SJCRH30 (cell line): Measurements from ENCODE around the gene COL25A1. TPM values are rescaled to one million over a fixed set of nuclear protein-coding genes. Genes with fewer than 3 reads are reported as not detected.
"Not testable (repeated sequence)": the region's sequence is repeated elsewhere in the genome, so short reads cannot be mapped to it uniquely, and the experiment has no call there.

Experiments
- DNase-seq, 2 experiments: peaks; one replicate each; pipeline ENCODE4 v3.0.0-alpha.2; 2015 to 2020
- H3K27ac ChIP-seq: fragments of 250-450 bp; sonication (Bioruptor Pico); 2 replicates; pipeline ENCODE4 v1.5.1; 2020; ENCODE audit warnings: mild to moderate bottlenecking, moderate library complexity
- H3K27me3 ChIP-seq: fragments of 250-450 bp; sonication (Bioruptor Pico); 2 replicates; pipeline ENCODE4 v1.5.1; 2020; ENCODE audit warnings: mild to moderate bottlenecking, moderate library complexity
- H3K36me3 ChIP-seq: fragments of 250-450 bp; sonication (Bioruptor Pico); 2 replicates; pipeline ENCODE4 v1.5.1; 2020; ENCODE audit warnings: mild to moderate bottlenecking, moderate library complexity
- H3K4me1 ChIP-seq: fragments of 250-450 bp; sonication (Bioruptor Pico); 2 replicates; pipeline ENCODE4 v1.5.1; 2020; ENCODE audit warnings: mild to moderate bottlenecking, moderate library complexity
- H3K4me3 ChIP-seq: fragments of 250-450 bp; sonication (Bioruptor Pico); 2 replicates; pipeline ENCODE4 v1.5.1; 2020; ENCODE audit warnings: mild to moderate bottlenecking, moderate library complexity
- H3K9me3 ChIP-seq: fragments of 250-450 bp; sonication (Bioruptor Pico); replicated peaks from 2 replicates; pipeline ENCODE4 v1.5.1; 2020; ENCODE audit warnings: mild to moderate bottlenecking, moderate library complexity
- total RNA-seq: library from RNA; depleted of rRNA; stranded (reverse); fragments of >200 nt; shearing (Covaris generic); gene quantifications from 2 replicates; pipeline ENCODE4 v1.2.3, GENCODE V29; 2014

COL25A1 gene
- total RNA-seq, 1 experiment from 2014 or later, result 13.2 TPM

DNA sequence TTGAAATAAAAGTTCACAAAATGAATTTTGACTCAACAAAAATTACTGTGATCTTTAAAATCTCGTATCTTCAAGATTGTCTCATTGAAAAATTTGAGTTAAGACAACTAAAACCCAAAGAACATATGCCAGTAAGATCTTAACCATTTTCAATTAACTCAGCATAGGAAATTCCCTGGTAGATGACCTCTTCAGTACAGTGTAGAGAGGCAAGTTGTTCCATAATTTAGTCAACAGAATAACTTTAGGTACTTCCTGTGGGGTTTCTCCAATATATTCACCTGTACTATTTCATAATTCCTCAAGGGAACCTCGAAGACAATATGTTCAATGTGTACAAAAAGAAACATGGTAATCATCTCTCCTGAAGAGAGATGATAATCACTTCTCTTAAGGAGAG lies 145.3 kb downstream of the COL25A1 start:
- Histone ChIP-seq H3K36me3 (no peaks in the 10 kb centered on the region), H3K4me1 (no peaks in the 10 kb centered on the region), H3K27me3 (no peaks in the 10 kb centered on the region), H3K4me3 (no peak overlapping the region), H3K27ac (no peak overlapping the region), H3K9me3 (no peaks in the 10 kb centered on the region)
- no peak for DNase-seq

DNA sequence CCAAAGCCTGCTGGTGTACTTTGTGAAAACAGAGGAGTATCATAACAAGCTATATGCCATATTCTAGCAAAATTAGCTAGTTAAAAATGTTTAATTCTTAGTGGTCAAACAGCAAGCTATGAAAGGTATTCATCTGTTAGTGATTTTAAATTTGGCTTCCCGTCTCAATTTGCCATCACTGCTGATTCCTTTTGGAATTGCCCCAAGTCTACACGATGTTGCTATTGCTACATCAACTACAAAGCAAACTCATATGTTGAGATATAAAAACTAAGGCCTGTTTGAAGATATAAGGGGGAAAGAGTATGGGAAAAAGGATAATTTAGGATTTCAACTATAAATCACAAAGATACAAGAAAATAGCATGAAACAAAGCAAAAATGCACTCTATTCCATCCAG lies 146.1 kb downstream of the COL25A1 start:
- H3K36me3 ChIP-seq, result no peaks in the 10 kb centered on the region
- H3K27me3 ChIP-seq, result no peaks in the 10 kb centered on the region
- H3K4me3 ChIP-seq, result no peak overlapping the region
- H3K9me3 ChIP-seq, result no peaks in the 10 kb centered on the region
- no peaks in the 10 kb centered on the region for H3K4me1 ChIP-seq
- H3K27ac ChIP-seq, result no peak overlapping the region
- DNase-seq, result no peak

DNA sequence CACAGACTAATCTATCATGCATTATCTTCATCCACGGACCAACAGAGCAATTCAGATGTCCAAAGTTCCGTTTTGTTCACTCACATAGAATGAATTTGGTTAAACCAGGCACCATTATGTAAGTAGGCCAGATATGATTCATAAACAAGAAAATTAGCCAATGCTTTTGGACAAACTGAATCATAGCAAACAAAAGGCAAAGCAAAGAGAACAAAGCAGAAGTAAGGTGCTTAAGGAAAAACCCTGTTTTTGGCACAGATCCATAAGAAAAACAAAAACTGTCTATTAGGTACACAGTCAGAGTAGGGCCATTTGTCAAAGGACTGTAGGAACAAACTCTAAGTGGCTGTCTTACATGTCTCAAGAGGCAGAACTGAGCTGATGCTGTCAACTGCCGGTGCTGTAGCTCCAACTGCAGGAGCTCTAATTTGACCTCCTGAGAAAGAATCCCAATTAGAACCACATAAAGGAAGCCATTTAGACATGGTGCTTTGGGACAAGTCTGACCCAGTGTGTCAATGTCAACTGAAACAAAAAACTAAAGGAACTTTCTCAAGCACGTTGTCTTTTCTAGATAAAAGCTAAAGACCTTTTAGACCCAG lies 146.7 kb downstream of the COL25A1 start:
- Histone ChIP-seq H3K9me3 (no peaks in the 10 kb centered on the region), H3K27me3 (no peaks in the 10 kb centered on the region), H3K27ac (no peak overlapping the region), H3K36me3 (no peaks in the 10 kb centered on the region), H3K4me3 (no peak overlapping the region), H3K4me1 (no peaks in the 10 kb centered on the region)
- no peak for DNase-seq

DNA sequence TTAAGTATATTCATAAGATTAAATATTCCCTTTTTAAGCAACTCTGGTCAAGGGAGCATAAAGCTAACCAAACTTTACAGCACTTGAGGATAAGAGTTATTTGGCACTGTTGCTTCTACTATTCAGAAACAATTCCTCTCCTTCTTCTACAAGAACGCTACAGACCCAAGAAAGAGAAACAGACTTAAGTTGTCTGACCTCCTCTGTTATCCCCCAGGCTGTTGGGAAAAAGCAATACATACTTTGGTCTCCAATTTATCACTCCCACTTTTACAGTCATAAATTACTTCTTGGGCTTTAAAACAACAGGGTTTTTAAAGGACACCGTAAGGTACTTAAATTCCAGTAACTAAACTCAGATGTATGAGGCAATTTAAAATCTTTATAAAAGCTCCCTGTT lies 147.4 kb downstream of the COL25A1 start:
- DNase-seq, result no peak
- no peaks in the 10 kb centered on the region for H3K9me3 ChIP-seq
- H3K4me1 ChIP-seq, result no peaks in the 10 kb centered on the region
- no peaks in the 10 kb centered on the region for H3K27me3 ChIP-seq
- no peak overlapping the region for H3K27ac ChIP-seq
- no peak overlapping the region for H3K4me3 ChIP-seq
- H3K36me3 ChIP-seq, result no peaks in the 10 kb centered on the region

DNA sequence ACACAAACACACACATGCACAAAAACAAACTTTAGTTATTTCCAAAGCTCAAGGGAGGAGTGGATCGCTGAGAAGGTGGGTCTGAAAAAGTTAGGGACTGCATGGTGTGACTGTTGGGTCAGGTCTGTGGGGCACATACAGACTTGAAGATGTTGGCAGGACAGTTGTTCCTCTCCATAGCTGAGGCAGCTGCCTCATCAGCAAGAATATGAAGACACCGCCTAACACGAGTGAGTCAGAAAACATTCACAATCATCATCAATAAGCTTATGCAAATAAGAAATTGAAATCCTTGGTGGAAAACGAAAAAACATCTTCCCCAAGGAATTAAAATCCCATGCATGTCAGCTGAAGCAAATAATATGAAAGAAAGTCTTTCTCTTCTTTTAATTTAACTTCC lies 148.0 kb downstream of the COL25A1 start:
- no peaks in the 10 kb centered on the region for H3K4me1 ChIP-seq
- H3K4me3 ChIP-seq, result no peak overlapping the region
- no peaks in the 10 kb centered on the region for H3K36me3 ChIP-seq
- no peak for DNase-seq
- H3K27me3 ChIP-seq, result no peaks in the 10 kb centered on the region
- H3K27ac ChIP-seq, result no peak overlapping the region
- no peaks in the 10 kb centered on the region; the same call in 1 of the 2 replicates for H3K9me3 ChIP-seq

DNA sequence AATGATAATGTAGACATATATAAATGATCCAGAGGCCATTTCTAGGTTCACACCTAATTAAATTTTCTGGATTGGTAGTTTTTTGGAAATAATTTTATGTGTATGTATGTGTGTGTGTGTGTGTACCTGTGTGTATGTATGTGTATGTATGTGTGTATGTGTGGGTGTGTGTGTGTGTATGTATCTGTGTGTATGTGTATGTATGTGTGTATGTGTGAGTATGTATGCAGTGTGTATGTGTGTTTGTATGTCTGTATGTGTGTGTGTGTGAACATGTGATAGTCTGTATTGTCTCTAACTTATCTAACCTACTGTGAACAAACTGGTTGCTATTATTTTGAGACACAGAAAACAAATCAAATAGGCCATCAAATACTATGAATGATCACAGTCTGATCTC lies 152.6 kb downstream of the COL25A1 start:
- H3K27me3 ChIP-seq, result no peaks in the 10 kb centered on the region
- DNase-seq, result no peak
- no peaks in the 10 kb centered on the region for H3K36me3 ChIP-seq
- H3K4me1 ChIP-seq, result no peaks in the 10 kb centered on the region
- H3K4me3 ChIP-seq, result no peak overlapping the region
- H3K27ac ChIP-seq, result no peak overlapping the region
- H3K9me3 ChIP-seq, result no peaks in the 10 kb centered on the region; the same call in 1 of the 2 replicates

DNA sequence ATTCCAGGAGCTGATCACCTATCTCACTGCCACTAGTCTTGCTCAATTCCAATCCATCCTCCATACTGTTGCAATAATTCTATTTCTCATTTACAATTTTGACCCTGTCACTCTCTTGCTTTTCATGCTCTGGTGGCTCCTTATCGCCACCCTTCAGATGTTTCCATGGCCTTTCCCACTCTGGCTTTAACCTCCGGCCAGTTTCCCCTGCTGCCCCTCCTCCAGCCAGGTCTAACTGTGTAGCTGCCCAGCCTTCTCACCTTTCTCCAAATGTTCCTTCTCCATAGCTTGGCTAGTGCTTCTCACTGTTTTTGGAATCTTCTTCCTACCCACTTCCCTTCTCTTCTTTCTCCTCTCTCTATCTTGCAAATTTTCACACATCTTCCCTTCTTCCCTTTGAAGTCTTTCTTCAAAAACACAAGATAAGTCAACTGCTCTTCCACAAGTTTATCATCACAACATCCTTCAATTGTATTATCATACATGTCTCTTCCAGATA lies 153.8 kb downstream of the COL25A1 start:
- H3K27me3 ChIP-seq, result no peaks in the 10 kb centered on the region
- H3K27ac ChIP-seq, result no peak overlapping the region
- DNase-seq, result no peak
- no peaks in the 10 kb centered on the region for H3K36me3 ChIP-seq
- no peak overlapping the region for H3K4me3 ChIP-seq
- no peaks in the 10 kb centered on the region for H3K4me1 ChIP-seq
- no peaks in the 10 kb centered on the region; the same call in 1 of the 2 replicates for H3K9me3 ChIP-seq

DNA sequence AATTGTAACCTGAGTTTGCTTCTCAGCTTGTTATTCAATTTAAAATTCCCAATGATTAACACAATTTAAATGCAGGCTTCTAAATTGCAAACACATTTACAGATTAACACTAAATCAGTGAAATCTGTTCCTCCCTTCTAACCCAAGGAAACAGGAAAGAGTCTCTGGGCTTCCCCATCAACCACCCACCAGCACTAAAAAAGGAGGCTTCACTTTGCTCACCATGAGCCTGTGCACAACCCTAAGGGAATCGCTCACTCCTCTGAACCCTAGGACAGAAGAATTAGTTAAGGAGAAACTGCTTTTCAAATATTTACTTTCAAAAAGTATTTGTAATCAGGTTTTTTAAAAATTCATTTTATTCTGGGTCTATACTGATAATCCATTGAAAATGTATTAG lies 155.3 kb downstream of the COL25A1 start:
- Histone ChIP-seq H3K36me3 (no peaks in the 10 kb centered on the region), H3K27me3 (no peaks in the 10 kb centered on the region), H3K4me3 (no peak overlapping the region), H3K9me3 (no peaks in the 10 kb centered on the region; the same call in 1 of the 2 replicates), H3K27ac (no peak overlapping the region), H3K4me1 (no peaks in the 10 kb centered on the region)
- DNase-seq, result no peak

DNA sequence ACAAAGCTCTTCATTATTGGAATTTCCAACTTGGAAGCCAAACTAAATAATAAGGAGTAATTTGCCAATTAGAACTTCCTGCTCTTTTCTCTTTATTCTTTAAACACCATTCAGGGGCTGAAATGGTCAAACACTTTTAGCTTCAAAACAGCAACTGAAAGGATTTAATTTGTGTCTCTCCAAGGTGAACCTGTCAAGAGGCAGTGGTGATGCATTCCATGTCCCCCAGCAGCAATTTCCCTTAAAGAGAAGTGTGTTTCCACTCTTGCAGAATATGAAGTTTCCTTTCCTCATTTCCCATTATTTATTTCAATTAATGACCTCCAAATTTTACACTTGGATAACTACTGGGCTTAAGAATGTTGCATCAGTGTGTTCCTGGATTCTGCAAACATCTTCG lies 156.0 kb downstream of the COL25A1 start:
- Histone ChIP-seq H3K36me3 (no peaks in the 10 kb centered on the region), H3K4me1 (no peaks in the 10 kb centered on the region), H3K27me3 (no peaks in the 10 kb centered on the region), H3K27ac (no peak overlapping the region), H3K4me3 (no peak overlapping the region), H3K9me3 (no peaks in the 10 kb centered on the region; the same call in 1 of the 2 replicates)
- no peak for DNase-seq

DNA sequence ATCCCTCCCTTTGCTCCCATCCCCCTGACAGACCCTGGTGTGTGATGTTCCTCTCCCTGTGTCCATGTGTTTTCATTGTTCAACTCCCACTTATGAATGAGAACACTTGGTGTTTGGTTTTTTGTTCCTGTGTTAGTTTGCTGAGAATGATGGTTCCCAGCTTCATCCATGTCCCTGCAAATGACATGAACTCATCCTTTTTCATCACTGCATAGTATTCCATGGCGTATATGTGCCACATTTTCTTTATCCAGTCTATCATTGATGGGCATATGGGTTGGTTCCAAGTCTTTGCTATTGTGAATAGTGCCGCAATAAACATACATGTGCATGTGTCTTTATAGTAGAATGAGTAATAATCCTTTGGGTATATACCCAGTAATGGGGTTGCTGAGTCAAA lies 164.3 kb downstream of the COL25A1 start:
- not testable (repeated sequence) for DNase-seq, H3K36me3 ChIP-seq, H3K4me1 ChIP-seq, H3K4me3 ChIP-seq, H3K27me3 ChIP-seq, H3K9me3 ChIP-seq, H3K27ac ChIP-seq

DNA sequence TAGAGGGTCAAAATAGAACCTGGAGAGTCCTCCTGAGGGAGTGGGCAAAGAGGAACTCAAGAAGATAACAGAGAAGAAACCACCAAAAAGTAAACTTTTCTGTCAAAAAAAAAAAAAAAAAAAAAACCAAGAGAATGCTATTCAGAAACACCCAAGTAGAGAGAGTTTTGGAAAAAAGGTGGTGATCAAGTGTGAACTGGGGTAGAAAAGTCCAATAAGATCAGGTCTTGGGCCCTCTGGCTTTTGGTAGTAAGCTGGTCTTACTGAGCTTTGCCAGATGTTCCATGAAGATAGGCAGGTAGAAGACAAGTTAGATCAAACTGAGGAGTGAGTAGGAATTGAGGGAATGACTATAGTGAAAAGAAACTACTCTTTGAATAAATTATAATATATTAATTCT lies 167.5 kb downstream of the COL25A1 start:
- DNase-seq, result no peak
- 0 out of 2 replicates have a peak, but pooled peaks cover 3% of the 10 kb centered on the region for H3K9me3 ChIP-seq
- H3K36me3 ChIP-seq, result no peaks in the 10 kb centered on the region
- no peak overlapping the region for H3K27ac ChIP-seq
- H3K4me3 ChIP-seq, result no peak overlapping the region
- no peaks in the 10 kb centered on the region for H3K4me1 ChIP-seq
- no peaks in the 10 kb centered on the region for H3K27me3 ChIP-seq

DNA sequence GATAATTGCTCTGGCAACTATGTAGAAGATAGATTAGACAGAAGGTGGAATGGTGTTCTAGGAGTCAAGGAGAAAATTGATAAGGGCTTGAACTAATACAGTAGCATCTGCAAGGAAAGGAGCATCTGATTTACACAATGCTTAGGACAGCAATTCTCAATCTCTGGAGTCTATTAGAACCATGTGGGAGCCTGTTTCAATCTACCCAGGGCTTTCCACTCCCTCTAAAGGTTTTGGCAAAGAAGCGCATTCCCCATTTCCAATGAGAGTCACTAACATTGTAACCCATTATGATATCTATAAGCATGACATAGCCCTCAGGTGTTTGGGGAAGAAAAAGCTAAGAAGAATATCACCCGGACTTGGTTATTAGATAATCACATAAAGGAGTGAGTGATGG lies 168.2 kb downstream of the COL25A1 start:
- Histone ChIP-seq H3K4me3 (no peak overlapping the region), H3K27ac (no peak overlapping the region), H3K36me3 (no peaks in the 10 kb centered on the region), H3K4me1 (no peaks in the 10 kb centered on the region), H3K27me3 (no peaks in the 10 kb centered on the region), H3K9me3 (0 out of 2 replicates have a peak, but pooled peaks cover 3% of the 10 kb centered on the region)
- no peak for DNase-seq

DNA sequence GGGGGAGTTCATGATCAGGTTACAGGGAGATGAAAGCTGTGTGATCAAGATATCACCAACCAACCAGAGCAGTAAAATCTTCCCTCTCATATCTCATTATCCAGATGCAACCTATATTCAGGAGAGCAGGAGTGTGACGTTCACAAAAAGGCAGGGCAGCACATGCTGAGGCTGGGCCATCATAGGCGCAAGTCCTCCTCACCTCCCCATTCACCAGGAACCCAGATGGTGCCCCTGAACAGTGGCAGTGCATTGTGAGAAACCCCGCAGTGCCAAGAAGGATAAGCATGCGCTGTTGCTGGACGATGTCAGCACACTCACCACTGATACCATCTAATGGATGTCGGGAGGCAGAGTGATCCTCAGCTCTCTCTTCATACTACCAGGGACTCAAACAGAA lies 170.9 kb downstream of the COL25A1 start:
- H3K36me3 ChIP-seq, result no peaks in the 10 kb centered on the region
- DNase-seq, result no peak
- no peaks in the 10 kb centered on the region for H3K27me3 ChIP-seq
- H3K4me1 ChIP-seq, result no peaks in the 10 kb centered on the region
- no peak overlapping the region for H3K27ac ChIP-seq
- H3K9me3 ChIP-seq, result no peaks in the 10 kb centered on the region
- H3K4me3 ChIP-seq, result no peak overlapping the region

DNA sequence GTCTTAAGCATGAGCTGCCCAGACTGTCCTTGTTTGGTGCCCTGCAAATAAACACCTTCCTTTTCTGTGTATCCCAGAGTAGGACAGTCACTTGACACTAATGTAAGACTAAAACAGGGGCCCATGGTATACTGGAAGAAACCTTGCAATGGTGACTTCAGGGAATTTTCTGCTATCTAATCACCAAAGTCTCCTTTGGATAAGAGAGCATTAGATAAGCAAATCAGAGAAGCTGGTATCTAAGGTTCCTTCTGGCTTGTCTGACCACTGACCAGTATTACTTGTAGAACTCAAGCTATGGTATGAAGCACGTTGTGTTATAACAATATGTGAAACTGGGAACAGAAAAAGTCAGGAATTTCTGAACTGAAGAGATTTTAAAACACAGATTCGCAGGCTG lies 173.9 kb downstream of the COL25A1 start:
- no peak for DNase-seq
- Histone ChIP-seq H3K4me1 (no peaks in the 10 kb centered on the region), H3K4me3 (no peak overlapping the region), H3K9me3 (no peaks in the 10 kb centered on the region), H3K36me3 (no peaks in the 10 kb centered on the region), H3K27me3 (no peaks in the 10 kb centered on the region), H3K27ac (no peak overlapping the region)

DNA sequence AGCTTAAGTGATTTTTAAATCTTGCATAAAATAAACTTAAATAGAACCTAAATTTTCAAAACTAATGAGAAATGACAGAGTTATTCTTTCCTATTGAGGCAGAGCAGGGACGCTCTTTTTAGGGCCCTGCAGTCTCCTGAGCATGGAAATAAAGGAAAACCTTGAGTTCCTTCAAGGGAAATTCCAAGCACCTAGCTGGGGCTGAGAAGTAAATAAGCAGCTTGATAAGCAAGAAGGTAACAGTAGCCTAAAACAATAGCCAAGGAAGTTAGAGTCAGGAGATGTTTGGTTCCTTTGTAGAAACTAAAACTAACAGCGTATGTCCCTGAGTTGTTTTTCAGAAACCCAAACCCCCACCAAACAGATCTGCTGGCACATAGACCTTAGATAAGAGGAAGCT lies 174.6 kb downstream of the COL25A1 start:
- DNase-seq, result no peak
- Histone ChIP-seq H3K4me3 (no peak overlapping the region), H3K27ac (no peak overlapping the region), H3K27me3 (no peaks in the 10 kb centered on the region), H3K36me3 (no peaks in the 10 kb centered on the region), H3K4me1 (no peaks in the 10 kb centered on the region), H3K9me3 (no peaks in the 10 kb centered on the region)

DNA sequence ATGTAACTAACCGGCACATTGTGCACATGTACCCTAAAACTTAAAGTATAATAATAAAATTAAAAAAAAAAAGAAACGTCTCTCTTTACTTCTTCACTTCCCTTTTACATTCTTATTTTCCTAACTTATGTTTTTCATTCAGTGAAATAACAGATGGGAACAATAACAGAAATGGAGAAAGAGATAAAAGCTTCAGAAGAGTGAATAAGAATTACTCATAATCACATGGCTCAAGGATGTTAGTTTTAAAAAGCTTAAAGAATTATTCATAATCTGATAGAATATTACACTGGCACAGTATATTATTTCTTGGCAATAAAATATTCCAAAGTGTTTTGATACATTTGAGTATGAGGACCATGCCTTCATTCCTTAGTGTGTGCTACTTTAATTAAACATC lies 175.6 kb downstream of the COL25A1 start:
- Histone ChIP-seq H3K4me3 (no peak overlapping the region), H3K4me1 (no peaks in the 10 kb centered on the region), H3K36me3 (no peaks in the 10 kb centered on the region), H3K27ac (no peak overlapping the region), H3K27me3 (no peaks in the 10 kb centered on the region), H3K9me3 (no peaks in the 10 kb centered on the region)
- no peak for DNase-seq
